Nephron (organoid): ENCODE results near the gene ULK3.

ENCODE experiments used
- H3K27ac Mint-ChIP-seq, 3 experiments: 2 replicates each; pipeline ENCODE4 v1.8.0; 2020; ENCODE audit warnings: mixed read lengths in 3 of 3, mild to moderate bottlenecking in 2 of 3, moderate library complexity in 1 of 3
- H3K27me3 Mint-ChIP-seq: 2 replicates; pipeline ENCODE4 v1.8.0; 2021; ENCODE audit warnings: low read depth, mild to moderate bottlenecking, moderate library complexity, mixed read lengths
- H3K36me3 Mint-ChIP-seq: 2 replicates; pipeline ENCODE4 v1.8.0; 2020; ENCODE audit warnings: low read depth, mixed read lengths
- H3K4me1 Mint-ChIP-seq: 2 replicates; pipeline ENCODE4 v1.8.0; 2020; ENCODE audit warnings: mixed read lengths
- H3K4me3 Mint-ChIP-seq, 3 experiments: 2 replicates each; pipeline ENCODE4 v1.8.0; 2020; ENCODE audit warnings: mild to moderate bottlenecking in 3 of 3, mixed read lengths in 3 of 3, moderate library complexity in 2 of 3
- H3K9me3 Mint-ChIP-seq: 2 replicates; pipeline ENCODE4 v1.8.0; 2020; ENCODE audit warnings: mixed read lengths
- TF ChIP-seq, protein P1 (sequence below), 3 experiments: fragments of 200-600 bp; sonication (generic); IDR thresholded peaks; one replicate each; pipeline ENCODE4 v1.5.0; 2021; ENCODE audit warnings: antibody characterized with exemption in 3 of 3; ENCODE audit not compliant: unreplicated experiment in 3 of 3

The ULK3 gene

DNA sequence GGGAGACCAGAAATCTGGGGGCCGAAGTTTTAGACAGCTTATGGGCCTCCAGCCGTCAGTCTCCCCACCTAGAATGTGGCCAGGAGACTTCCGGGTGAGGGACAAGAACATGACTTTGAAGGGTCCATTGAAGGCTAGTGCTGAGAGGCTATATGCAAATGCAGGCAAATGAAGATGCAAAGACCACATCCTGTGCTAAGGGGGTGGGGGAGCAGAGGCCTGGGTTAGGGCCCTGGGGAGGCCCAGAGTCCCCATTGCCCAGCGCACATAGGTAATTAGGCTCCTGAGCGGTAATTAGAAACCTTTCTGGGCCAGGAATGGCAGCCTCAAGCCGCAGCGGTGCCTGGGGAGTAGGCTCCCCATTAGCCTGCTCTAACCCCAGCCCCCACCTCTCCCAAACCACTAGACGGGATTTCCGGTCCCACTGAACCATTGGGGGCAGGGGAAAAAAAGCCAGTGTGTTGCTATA, 54.2 kb downstream of the ULK3 start:
- Mint-ChIP-seq H3K27ac (peak overlapping the region in 1 of 3 experiments; percentile 46), H3K4me3 (peak overlapping the region in 1 of 3 experiments; percentile 23), H3K36me3 (no peaks in the 10 kb centered on the region), H3K27me3 (no peaks in the 10 kb centered on the region), H3K4me1 (peaks cover 46% of the 10 kb centered on the region), H3K9me3 (no peaks in the 10 kb centered on the region)
- TF ChIP-seq, protein P1, sequence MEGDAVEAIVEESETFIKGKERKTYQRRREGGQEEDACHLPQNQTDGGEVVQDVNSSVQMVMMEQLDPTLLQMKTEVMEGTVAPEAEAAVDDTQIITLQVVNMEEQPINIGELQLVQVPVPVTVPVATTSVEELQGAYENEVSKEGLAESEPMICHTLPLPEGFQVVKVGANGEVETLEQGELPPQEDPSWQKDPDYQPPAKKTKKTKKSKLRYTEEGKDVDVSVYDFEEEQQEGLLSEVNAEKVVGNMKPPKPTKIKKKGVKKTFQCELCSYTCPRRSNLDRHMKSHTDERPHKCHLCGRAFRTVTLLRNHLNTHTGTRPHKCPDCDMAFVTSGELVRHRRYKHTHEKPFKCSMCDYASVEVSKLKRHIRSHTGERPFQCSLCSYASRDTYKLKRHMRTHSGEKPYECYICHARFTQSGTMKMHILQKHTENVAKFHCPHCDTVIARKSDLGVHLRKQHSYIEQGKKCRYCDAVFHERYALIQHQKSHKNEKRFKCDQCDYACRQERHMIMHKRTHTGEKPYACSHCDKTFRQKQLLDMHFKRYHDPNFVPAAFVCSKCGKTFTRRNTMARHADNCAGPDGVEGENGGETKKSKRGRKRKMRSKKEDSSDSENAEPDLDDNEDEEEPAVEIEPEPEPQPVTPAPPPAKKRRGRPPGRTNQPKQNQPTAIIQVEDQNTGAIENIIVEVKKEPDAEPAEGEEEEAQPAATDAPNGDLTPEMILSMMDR (IDR thresholded peaks at IDR 0.05; ENCODE audit: unreplicated experiment in 3 of 3) = no peak

DNA sequence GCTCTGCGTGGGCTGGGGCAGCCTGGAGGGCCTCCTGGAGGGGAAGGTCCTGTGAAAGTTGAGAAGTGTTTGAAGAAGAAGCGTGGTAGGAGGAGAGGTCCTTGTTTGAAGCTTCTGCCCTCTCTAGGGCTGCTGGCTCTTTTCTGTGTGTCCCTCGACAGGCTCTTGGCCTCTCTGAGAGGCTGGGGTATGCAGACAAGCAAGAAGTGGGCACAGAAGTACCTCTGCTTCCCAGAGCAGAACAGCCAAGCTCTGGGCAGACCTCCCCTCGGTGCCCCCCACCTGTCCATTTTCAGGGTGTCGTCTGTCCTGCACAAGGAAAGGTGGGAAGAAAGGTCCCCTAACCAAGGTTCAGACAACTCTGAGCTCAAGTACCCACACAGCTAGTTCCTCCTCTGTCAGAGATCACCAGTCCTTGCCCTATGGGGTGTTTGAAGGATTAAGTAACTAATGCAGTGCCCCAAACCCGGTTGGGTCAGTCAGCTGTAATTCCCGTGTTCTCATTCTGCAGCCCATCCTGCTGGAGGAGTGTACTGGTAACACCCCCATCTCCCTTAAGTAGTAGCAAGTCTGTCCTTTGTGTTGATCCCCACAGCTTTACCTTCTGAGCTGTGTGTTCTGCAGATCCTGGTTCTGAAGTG, 54.8 kb downstream of the ULK3 start:
- Mint-ChIP-seq H3K4me1 (peaks cover 52% of the 10 kb centered on the region), H3K4me3 (peak overlapping the region; percentile 31 to 48 (median 45)), H3K36me3 (no peaks in the 10 kb centered on the region), H3K27ac (peak overlapping the region; percentile 25 to 46 (median 30)), H3K9me3 (no peaks in the 10 kb centered on the region), H3K27me3 (no peaks in the 10 kb centered on the region)
- TF ChIP-seq, protein P1 (IDR thresholded peaks at IDR 0.05; ENCODE audit: unreplicated experiment in 3 of 3) = no peak

DNA sequence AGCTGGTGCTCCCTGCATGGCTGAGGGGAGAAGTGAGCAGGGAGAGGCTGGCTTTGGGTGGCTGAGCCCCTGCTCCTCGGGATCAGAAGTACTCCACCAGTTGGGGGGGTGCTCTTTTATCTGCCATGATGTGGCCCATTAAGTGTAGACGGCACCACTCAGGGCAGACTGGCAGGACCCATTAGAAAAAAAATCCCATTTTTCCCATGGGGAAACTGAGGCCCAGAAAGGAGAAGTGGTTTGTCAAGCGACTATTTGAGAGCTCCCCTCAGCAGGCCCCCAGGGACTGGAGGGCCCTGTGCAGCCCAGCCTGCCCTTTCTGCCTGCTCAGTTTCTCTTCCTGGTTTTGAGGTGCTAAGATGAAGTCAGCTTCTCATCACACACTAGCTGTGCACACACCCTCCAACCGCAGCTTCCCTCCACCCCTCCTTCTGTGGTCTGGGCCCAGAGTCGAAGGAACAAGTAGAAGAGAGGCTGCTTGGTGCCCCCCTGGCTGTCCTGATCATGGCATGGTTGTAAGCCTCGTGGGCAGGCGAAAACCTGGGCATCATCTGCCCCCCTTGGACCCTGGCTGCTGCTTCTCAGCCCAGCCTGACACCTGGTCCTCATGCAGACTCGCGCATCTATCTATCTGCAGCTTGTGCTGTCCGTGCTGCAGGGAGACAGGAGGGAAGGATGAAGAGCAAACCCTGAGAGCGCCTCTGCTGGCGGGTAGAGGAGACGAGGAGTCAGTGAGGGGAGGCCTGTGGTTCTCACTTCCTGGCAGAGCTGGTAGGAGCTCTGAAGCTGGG, 55.5 kb downstream of the ULK3 start:
- Mint-ChIP-seq H3K9me3 (no peaks in the 10 kb centered on the region), H3K4me3 (peak overlapping the region; percentile 31 to 48 (median 45)), H3K27ac (peak overlapping the region; percentile 19 to 30 (median 25)), H3K4me1 (peaks cover 57% of the 10 kb centered on the region), H3K27me3 (no peaks in the 10 kb centered on the region), H3K36me3 (no peaks in the 10 kb centered on the region)
- TF ChIP-seq, protein P1 (IDR thresholded peaks at IDR 0.05; ENCODE audit: unreplicated experiment in 3 of 3) = peak; percentile 40 to 51 (median 48)

DNA sequence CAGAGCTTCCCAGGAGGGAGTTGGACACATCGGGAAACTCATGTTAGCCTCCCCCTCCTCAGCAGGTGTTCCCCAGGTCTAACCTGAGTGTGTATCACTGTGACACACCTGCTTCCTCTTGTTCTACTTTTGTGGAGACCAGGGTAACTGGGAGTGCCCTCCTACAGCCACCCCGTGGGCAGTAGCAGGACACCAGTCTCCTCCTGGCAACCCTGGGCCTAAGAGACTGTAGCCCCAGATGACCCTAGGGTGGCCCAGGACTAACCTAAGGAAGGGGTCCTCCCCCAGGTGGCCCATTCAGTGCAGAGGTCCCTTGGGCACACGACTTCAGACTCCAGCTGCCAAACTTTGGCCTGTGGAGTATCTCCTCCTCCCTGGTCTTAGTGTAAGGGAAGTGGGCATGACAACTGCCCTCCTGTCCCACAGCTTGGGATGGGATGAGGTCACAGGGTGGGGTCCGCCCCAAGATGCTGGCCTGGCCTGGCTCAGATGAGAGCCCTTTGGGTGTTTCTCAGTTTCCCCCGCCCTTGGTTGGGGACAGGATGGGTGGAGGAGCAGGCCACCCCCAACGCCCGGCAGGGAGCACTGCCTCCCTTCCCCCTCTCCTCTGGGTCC, 56.3 kb downstream of the ULK3 start:
- TF ChIP-seq, protein P1 (IDR thresholded peaks at IDR 0.05; ENCODE audit: unreplicated experiment in 3 of 3) = no peak
- Mint-ChIP-seq H3K27ac (no peak overlapping the region), H3K4me3 (no peak overlapping the region), H3K27me3 (no peaks in the 10 kb centered on the region), H3K9me3 (no peaks in the 10 kb centered on the region), H3K36me3 (no peaks in the 10 kb centered on the region), H3K4me1 (peaks cover 51% of the 10 kb centered on the region)
